ENCODE results near the gene TNNC1.

TNNC1 gene

DNA sequence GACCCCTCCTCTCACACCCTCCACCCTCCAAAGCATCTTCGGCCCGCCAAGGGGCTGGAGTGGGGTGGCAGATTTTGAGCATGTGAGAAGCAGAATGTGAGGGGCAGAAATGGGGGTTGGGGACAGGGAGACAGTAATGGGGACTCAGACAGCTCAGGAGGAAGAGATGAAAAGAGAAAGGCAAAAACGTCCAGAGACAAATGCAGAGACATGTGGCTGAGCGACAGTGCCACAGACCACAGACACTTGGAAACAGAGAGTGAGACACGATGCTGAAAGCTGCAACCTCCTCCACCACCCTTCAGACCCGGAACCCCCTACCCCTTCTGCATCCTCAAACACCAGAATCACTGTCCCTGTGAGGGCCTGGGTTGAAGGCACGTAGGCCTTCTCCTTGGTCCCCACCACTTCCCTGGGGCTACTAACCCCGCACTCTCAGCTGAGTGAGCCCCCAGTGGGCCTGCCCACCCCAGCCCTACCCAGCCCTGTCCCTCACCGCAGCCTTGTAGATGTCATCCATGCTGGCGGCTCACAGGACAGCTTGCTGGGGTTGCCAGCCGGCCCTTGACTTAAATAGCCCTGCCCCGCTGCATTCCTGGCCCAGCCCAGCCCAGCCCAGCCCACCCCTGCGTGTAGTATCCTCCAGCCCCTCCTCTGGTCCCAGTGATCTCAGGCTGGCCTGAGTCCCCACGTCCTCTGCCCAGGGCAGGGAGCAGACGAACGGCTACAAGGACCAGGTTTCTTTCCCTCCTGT lies at the start of gene TNNC1:
TNNC1 (minus strand) TSS at position 546 of the 754 bp plus-strand sequence; CDS start at position 520, 26 bp downstream.
- DNase-seq (ENCODE audit: low read depth in 2 of 2), result no peak

DNA sequence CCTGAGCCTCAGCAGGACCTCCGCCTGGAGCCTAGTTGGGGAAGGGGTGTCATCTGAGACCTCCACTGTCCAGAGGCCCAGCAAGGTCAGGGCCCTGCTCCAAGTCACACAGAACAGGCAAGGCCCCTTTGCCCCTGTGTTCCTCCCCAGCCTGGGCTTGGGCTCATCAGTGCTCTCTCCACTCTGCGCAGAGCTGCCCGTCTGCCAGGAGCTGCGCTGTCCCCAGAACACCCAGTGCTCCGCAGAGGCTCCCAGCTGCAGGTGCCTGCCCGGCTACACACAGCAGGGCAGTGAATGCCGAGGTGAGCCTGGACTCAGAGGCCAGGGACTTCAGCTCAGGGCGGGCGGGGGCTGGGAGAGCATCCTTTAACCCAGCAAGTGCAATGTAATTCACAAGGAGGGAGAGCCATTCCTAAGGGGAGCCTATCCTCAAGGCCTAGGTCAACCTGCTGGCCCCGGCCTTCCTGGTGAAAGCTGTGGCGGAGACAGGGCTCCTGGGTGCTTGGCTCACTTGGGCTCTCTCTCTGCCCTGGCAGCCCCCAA lies 49.0 kb upstream of the TNNC1 start:
- DNase-seq (ENCODE audit: low read depth in 2 of 2), result no peak

- no peak for DNase-seq (ENCODE audit: low read depth in 2 of 2)
Observed at GRCh38 chr3:52502001-52502400, 48.2 kb upstream of the TNNC1 start.

DNA sequence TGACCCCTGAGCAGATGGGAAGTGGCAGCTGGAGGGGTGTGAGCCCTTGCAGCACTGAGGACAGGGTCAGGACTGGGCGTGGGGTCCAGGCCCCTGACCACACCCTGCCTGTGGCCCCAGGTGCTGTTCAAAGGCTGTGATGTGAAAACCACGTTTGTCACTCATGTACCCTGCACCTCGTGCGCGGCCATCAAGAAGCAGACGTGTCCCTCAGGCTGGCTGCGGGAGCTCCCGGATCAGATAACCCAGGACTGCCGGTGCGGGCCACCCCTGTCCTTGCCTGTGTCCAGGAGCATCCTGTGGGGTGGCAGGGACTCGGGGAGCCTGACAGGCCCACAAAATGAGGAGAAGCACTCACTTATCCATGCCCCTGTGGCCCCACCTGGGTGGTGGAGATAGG lies 47.2 kb upstream of the TNNC1 start:
- DNase-seq (ENCODE audit: low read depth in 2 of 2), result no peak

- no peak for DNase-seq (ENCODE audit: low read depth in 2 of 2)
Observed at GRCh38 chr3:52498137-52499054, 44.6 kb upstream of the TNNC1 start.

GRCh38 chr3:52495777-52496602 lies 42.1 kb upstream of the TNNC1 start:
- no peak for DNase-seq (ENCODE audit: low read depth in 2 of 2)

DNA sequence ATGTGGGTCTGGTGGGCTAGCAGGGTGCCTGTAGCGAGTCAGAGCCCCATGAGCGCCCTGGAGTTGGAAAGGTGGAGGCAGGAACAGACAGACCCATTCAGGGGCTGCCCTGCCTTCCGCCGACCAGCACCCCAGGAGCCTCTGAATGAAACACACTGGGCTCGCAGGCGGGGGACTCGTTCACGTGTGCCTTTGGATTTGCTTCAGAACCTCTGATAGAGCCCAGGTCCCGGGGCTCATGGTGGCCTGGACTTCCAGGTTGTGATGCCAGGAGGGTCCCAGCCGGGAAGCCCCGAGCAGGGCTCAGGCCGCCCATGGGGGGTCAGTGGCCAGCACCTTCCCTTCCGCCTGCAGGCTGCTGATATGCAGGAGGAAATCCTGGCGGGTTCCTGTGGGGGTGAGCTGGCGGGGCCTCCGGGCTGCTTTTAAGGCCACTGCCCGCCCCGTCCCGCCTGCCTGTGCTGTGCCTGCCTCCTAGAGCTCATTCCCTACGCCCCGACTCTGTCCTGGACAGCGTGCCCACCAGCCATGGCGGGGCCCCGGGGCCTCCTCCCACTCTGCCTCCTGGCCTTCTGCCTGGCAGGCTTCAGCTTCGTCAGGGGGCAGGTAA lies 41.1 kb upstream of the TNNC1 start, which contains the start of gene STAB1:
STAB1 (plus strand) TSS at position 453 of the 610 bp plus-strand sequence; CDS start at position 529, 76 bp downstream.
- DNase-seq (ENCODE audit: low read depth in 2 of 2), result no peak

DNA sequence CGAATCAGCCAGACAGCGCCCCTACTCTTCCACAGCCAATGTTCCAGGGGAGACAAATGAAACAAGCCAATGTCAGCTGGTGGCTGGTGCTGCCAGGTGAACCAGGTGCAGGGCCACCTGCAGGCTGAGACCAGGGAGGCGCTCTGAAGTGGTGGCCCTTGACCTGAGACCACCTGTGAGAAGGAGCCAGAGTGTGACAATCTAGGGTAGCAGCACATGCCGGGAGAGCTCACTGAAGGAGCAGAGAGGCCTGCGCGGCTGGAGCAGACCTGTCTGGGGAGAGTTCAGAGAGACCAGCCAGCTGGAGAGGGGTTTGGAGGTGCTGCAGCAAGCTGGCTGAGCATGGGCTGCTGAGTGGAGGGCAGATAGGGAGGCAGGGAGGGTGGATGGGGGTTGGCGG lies 40.6 kb upstream of the TNNC1 start:
- DNase-seq (ENCODE audit: low read depth in 2 of 2), result no peak

DNA sequence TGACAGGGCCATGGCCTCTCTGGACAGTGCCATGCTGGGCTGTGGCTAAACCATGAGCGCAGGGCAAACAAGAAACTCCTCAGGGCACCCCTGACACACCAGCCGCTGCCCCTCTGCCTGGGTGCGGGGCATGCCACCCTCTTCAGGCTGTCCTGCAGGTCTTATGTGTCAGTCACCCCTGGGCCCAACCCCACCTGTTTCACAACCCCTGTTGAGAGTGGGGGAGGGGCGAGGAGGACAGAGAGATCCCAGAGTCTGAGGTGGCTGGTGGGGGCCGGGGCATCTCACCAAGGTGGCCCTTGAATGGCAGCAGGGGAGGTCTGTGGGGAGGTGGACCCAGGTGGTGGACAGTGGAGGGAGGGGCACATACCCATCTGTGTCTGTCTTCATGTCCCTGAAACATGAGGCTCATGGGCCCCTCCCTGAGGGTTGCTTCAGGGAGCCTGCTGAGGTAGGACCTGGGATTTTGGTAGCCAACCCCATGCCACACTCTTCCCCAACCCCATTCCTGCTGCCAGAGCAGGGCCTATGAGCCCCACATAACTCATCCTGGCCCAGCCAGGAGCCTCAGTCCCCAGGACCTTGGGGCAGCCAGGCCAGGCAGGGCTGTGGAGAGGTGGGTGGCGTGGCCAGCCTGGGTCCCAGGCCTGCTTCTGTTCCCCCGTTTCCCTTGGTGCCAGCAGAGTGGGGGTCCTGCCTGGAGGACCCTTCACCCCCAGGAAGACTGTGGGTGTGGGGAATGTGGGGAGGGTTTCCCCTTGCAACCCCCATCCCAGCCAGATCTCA lies 39.6 kb upstream of the TNNC1 start:
- no peak for DNase-seq (ENCODE audit: low read depth in 2 of 2)

DNA sequence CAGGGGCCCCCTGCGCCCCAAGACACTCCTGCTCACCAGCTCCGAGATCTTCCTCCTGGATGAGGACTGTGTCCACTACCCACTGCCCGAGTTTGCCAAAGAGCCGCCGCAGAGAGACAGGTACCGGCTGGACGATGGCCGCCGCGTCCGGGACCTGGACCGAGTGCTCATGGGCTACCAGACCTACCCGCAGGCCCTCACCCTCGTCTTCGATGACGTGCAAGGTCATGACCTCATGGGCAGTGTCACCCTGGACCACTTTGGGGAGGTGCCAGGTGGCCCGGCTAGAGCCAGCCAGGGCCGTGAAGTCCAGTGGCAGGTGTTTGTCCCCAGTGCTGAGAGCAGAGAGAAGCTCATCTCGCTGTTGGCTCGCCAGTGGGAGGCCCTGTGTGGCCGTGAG lies 38.2 kb upstream of the TNNC1 start:
- no peak for DNase-seq (ENCODE audit: low read depth in 2 of 2)

GRCh38 chr3:52490939-52491526 lies 37.2 kb upstream of the TNNC1 start:
- DNase-seq (ENCODE audit: low read depth in 2 of 2), result no peak

- no peak for DNase-seq (ENCODE audit: low read depth in 2 of 2)
Observed at GRCh38 chr3:52490035-52490938, 36.4 kb upstream of the TNNC1 start.

DNA sequence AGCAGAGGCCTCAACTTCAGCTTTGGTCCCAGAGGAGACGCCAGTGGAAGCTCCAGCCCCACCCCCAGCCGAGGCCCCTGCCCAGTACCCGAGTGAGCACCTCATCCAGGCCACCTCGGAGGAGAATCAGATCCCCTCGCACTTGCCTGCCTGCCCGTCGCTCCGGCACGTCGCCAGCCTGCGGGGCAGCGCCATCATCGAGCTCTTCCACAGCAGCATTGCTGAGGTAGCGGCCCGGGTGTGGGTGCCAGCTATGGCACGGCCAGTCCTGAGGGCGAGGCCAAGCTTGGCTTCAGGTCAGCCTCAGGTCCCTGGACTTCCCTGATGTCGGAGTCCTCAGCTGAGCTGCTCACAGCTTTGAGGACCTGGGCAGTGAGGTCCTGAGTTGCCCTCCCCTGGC lies 35.6 kb upstream of the TNNC1 start:
- no peak for DNase-seq (ENCODE audit: low read depth in 2 of 2)

- DNase-seq (ENCODE audit: low read depth in 2 of 2), result no peak
Observed at GRCh38 chr3:52488746-52489145, 34.9 kb upstream of the TNNC1 start.

GRCh38 chr3:52487788-52488691 lies 34.2 kb upstream of the TNNC1 start:
- DNase-seq (ENCODE audit: low read depth in 2 of 2), result no peak

GRCh38 chr3:52487050-52487787 lies 33.4 kb upstream of the TNNC1 start:
- no peak for DNase-seq (ENCODE audit: low read depth in 2 of 2)

Data from fibroblast of skin of left quadriceps (primary cell).